Activated CD8-positive, alpha-beta memory T cell treated with anti-CD3 and anti-CD28 coated beads for 36 hours (primary cell): Measurements from ENCODE around the gene SELENOP. TPM values are rescaled to one million over a fixed set of nuclear protein-coding genes. Genes with fewer than 3 reads are reported as not detected.

Source experiments
- CTCF ChIA-PET: fragments of 350-600 bp; sonication (Branson Sonifier 250); formaldehyde crosslinking; loops from one replicate; lab custom pipeline; 2021; ENCODE audit warnings: antibody characterized with exemption; lab: Charles Lee
- POLR2A ChIA-PET: fragments of 350-600 bp; sonication (Branson Sonifier 250); formaldehyde crosslinking; loops from one replicate; lab custom pipeline; 2021; ENCODE audit warnings: antibody characterized with exemption; lab: Charles Lee
- total RNA-seq, 2 experiments: library from RNA; stranded (reverse); gene quantifications; one replicate each; pipeline ENCODE4 v1.2.3, GENCODE V29; 2021

Gene SELENOP
- total RNA-seq, 2 experiments from 2014 or later = not detected

GRCh38 chr5:42756606-42757601, 54.8 kb downstream of the SELENOP start, which contains the start of gene CCDC152:
TSS of gene CCDC152 (plus strand) at chr5:42756818. CDS start at chr5:42759122, 2,304 bp downstream.
- CTCF ChIA-PET = no interaction called here
- POLR2A ChIA-PET = no interaction called here

- ChIA-PET CTCF (interaction anchor here (0.6 kb wide), 1 partner anchor 1505 kb away, joined by 3 read pairs; no protein-coding TSS in a partner anchor), POLR2A (no interaction called here)
These were observed 58.6 kb downstream of the SELENOP start for GRCh38 chr5:42753099-42753498.

DNA sequence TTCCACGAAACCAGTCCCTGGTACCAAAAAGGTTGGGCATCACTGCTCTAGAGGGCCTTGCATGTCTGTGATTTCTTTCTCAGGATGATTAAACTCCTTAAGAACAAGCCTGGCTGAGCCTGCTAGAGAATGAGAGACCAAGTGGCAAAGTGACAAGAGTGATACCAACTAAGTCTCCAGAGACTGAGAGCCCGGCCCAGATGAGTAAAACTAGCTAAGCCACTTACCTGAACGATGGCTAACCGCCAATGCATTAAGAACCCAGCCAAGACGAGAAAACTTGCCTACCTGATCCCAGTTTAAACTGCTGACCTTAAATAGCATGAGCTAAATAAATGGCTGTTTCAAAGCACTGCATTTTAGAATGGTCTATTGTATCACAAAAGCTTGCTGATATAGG, 60.6 kb downstream of the SELENOP start:
- POLR2A ChIA-PET = no interaction called here
- CTCF ChIA-PET = no interaction called here

- POLR2A ChIA-PET = no interaction called here
- CTCF ChIA-PET = no interaction called here
These were observed 61.2 kb downstream of the SELENOP start for GRCh38 chr5:42750507-42750906.

Other genes starting within 250 kb of the SELENOP start
- 10 to 100 TPM; 13.4 to 13.9 TPM for gene CCDC152, start 55.1 kb downstream of the SELENOP start, total RNA-seq
- gene ANXA2R, start 228.4 kb upstream of the SELENOP start, total RNA-seq = 1 to 10 TPM; 1.4 to 1.9 TPM